NCI-H128 (cell line): ENCODE measurements around the gene TSHZ2.

ENCODE experiments used
- DNase-seq: peaks from one replicate; lab custom pipeline; 2025; ENCODE audit not compliant: unreplicated experiment; lab: John Stamatoyannopoulos, UW

The TSHZ2 gene

GRCh38 chr20:53227523-53227922 is 255.4 kb downstream of the TSHZ2 start:
- DNase-seq, result no peak

DNA sequence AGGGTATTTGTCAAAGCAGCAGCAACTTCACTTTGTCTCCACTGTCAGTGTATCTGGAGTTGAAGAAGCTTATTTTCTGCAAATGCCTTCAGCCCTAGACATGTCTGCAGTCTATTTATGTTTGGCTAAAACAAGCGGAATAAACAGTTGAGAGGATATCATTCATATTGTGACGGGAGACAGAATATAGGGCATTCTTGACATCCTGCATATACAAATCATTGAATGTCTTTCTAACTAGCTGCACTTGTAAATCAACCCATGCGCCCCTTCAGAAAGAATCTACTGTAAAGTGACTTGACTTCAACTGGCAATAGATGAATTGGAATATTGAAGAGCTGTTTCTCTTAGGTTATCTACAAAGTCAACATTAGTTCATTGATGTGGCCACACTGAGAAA is 258.9 kb downstream of the TSHZ2 start:
- DNase-seq, result no peak

DNA sequence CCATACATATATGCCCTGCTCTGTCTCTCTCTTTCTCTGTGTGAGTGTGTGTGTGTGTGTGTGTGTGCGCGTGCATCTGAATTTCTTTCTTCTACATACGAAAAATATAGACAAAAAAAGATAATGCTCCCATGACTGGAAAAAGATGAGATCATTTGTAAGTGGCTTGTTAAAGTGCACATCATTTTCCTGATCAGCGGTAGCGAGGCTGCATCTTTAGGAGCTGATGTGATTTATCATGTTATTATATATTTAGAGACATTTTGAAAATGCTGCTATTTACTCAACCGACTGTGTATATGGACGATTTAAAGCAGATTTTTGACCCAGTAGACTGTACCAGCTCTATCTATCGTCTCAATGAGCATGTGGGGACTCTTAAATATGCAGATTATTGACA is 265.3 kb downstream of the TSHZ2 start:
- no peak for DNase-seq

GRCh38 chr20:53238121-53238660 is 266.0 kb downstream of the TSHZ2 start:
- DNase-seq, result no peak

GRCh38 chr20:53243152-53243551 is 271.0 kb downstream of the TSHZ2 start:
- no peak for DNase-seq

DNA sequence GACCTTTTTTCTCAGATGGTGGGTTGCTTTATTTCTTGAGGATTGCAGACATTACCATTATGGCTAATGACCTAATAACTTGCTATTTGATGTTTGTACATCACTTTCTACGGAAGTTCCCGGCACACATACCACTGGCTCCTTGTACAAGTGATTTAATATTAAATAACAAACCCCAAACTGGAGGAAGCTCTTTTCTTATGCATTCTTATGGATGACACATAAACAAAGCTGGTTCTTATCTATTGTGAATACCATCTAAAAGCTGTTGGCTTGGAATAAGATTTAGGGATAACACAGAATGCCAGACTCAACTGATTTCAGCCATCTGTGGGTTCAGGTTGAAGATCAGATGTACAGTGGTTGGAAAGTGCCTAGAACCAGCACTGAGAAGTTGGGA is 272.6 kb downstream of the TSHZ2 start:
- no peak for DNase-seq

DNA sequence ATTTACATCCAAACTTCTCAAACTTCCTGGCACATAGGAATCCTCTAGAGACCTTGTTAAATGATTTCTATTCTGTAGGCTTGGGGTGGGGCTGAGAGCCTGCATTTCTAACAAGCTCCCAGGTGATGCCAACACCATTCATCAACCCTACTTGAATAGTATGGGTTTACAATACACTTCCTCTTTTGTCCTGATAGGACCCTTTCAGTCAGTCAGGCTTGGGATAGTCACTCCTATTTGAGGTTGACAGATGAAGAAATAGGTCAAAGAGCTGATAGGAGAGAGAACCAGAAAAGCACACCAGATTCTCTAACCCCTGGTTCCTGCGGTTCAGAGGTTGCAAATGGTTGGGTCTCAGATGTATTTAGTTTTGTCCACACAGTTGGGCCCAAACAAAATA is 273.4 kb downstream of the TSHZ2 start:
- DNase-seq, result no peak

DNA sequence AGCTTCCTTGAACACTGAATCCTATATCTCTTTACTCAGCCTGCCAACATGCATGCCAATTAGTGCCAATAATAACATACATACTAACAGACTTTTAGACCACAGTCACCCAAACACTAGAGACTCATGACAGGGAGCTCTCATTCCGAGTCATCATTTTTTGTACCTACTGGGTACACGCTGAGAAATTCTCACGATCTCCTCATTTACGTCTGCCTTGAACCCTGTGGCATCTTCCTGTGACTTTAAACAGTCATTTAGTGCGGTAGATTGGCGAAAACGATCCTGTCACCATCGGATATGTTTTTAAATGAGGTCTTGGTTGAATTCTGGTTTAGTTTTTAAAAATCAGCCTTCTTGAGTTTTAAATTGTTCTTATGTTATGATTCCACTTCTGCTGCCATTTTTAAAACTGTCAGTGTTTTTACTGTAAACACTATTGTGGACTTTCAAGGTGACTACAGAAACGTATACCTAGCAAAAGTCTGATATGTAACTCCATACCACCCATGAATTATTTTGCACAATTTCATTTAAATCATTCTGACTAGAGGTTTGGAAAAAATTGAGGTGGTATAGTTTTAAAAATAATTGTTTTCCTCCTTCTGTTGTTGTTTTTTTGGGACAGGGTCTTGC is 275.4 kb downstream of the TSHZ2 start:
- DNase-seq, result no peak

DNA sequence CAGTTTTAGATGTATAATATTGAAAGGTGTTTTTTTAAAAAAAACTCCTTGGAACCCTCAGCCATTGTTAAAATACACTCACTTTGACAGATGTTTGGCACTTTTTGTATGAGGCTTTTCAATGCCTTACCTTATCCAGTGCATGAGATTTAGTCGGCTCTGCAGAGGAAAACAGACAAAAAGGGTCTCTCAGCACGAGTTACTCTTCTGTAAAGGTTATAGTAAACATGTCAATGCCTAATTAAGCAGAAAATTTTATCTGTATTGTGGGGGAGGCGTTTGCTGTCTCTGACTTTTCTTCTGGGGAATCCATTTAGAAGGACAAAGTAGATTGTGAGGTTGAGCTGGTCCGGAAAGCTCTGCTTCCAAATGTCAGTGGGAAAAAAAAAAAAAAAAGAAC is 278.3 kb downstream of the TSHZ2 start:
- no peak for DNase-seq

- no peak for DNase-seq
These were observed 279.8 kb downstream of the TSHZ2 start for GRCh38 chr20:53252002-53252401.

DNA sequence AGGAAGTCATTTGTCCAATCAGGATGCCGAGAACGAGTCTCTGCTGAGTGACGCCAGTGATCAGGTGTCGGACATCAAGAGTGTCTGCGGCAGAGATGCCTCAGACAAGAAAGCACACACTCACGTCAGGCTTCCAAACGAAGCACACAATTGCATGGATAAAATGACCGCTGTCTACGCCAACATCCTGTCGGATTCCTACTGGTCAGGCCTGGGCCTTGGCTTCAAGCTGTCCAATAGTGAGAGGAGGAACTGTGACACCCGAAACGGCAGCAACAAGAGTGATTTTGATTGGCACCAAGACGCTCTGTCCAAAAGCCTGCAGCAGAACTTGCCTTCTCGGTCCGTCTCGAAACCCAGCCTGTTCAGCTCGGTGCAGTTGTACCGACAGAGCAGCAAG is 281.5 kb downstream of the TSHZ2 start:
- DNase-seq, result no peak

GRCh38 chr20:53255102-53255710 is 283.0 kb downstream of the TSHZ2 start:
- no peak for DNase-seq

GRCh38 chr20:53258741-53259140 is 286.6 kb downstream of the TSHZ2 start:
- no peak for DNase-seq

- no peak for DNase-seq
These were observed 288.0 kb downstream of the TSHZ2 start for GRCh38 chr20:53260168-53260567.

GRCh38 chr20:53260591-53260990 is 288.4 kb downstream of the TSHZ2 start:
- DNase-seq, result no peak

GRCh38 chr20:53262365-53262764 is 290.2 kb downstream of the TSHZ2 start:
- DNase-seq, result no peak

GRCh38 chr20:53263554-53264438 is 291.6 kb downstream of the TSHZ2 start:
- no peak for DNase-seq

GRCh38 chr20:53264604-53265003 is 292.4 kb downstream of the TSHZ2 start:
- no peak for DNase-seq

- DNase-seq, result no peak
These were observed 293.2 kb downstream of the TSHZ2 start for GRCh38 chr20:53265304-53265875.

GRCh38 chr20:53269380-53269779 is 297.2 kb downstream of the TSHZ2 start:
- DNase-seq, result no peak

- no peak for DNase-seq
These were observed 298.7 kb downstream of the TSHZ2 start for GRCh38 chr20:53270792-53271375.
